GM23338 (cell line): ENCODE results near the gene MYBPC2.

Source experiments
- CREB1 ChIP-seq: fragments of 250-450 bp; sonication (Bioruptor Pico); IDR thresholded peaks from 2 replicates; pipeline ENCODE4 v1.5.0; 2020; ENCODE audit warnings: low read depth, mild to moderate bottlenecking, moderate library complexity
- EZH2 ChIP-seq: fragments of 200-600 bp; sonication (generic); IDR thresholded peaks from one replicate; pipeline ENCODE4 v1.8.0; 2017; ENCODE audit warnings: antibody characterized with exemption, mild to moderate bottlenecking, low read depth; ENCODE audit not compliant: unreplicated experiment
- EZH2phosphoT487 ChIP-seq: fragments of 200-600 bp; sonication (generic); IDR thresholded peaks from one replicate; pipeline ENCODE4 v1.8.1; 2018; ENCODE audit warnings: antibody characterized with exemption; ENCODE audit not compliant: unreplicated experiment
- JUNB ChIP-seq: IDR thresholded peaks from one replicate; pipeline ENCODE4 v1.6.1; 2016; ENCODE audit warnings: antibody characterized with exemption; ENCODE audit not compliant: unreplicated experiment
- POLR2AphosphoS5 ChIP-seq: IDR thresholded peaks from 2 replicates; pipeline ENCODE4 v1.6.1; 2016; ENCODE audit warnings: antibody characterized with exemption, low read depth
- ZNF331 ChIP-seq: fragments of 250-450 bp; sonication (Bioruptor Pico); IDR thresholded peaks from 2 replicates; pipeline ENCODE4 v1.5.0; 2020; ENCODE audit warnings: low read depth, mild to moderate bottlenecking, moderate library complexity
- TF ChIP-seq, protein P1 (sequence below), 2 experiments: fragments of 200-600 bp in 1 of 2; sonication (generic) in 1 of 2; conservative IDR thresholded peaks; 2 replicates each; pipeline versions ENCODE4 v1.5.1 to v1.6.1; 2016 to 2017; ENCODE audit warnings: antibody characterized with exemption in 2 of 2, low read depth in 2 of 2, mild to moderate bottlenecking in 2 of 2, moderate library complexity in 1 of 2
- TF ChIP-seq, protein P2 (sequence below): IDR thresholded peaks from one replicate; pipeline ENCODE4 v1.6.1; 2018; ENCODE audit warnings: antibody characterized with exemption; ENCODE audit not compliant: unreplicated experiment
- TF ChIP-seq, protein P3 (sequence below): IDR thresholded peaks from 2 replicates; pipeline ENCODE4 v1.6.1; 2016; ENCODE audit warnings: antibody characterized with exemption

DNA sequence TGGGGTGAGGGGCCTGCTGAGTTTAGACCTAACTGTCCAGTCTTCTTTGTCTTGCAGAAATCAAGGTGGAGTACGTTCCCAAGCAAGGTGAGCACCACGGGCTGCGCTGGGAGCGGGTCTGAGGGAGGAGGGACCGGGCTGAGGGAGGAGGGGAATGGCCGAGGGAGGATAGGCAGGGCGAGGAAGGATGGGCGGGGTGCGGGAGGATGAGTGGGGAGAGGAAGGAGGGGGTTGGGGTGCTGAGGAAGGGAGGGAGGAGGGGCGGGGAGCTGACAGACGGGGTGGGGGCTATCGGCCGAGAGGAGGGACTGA is 18.5 kb downstream of the MYBPC2 start:
- TF ChIP-seq EZH2 (no peak), EZH2phosphoT487 (no peak), POLR2AphosphoS5 (no peak), ZNF331 (CRISPR knock-in tag) (no peak), CREB1 (no peak), JUNB (no peak)
- TF ChIP-seq, protein P1, sequence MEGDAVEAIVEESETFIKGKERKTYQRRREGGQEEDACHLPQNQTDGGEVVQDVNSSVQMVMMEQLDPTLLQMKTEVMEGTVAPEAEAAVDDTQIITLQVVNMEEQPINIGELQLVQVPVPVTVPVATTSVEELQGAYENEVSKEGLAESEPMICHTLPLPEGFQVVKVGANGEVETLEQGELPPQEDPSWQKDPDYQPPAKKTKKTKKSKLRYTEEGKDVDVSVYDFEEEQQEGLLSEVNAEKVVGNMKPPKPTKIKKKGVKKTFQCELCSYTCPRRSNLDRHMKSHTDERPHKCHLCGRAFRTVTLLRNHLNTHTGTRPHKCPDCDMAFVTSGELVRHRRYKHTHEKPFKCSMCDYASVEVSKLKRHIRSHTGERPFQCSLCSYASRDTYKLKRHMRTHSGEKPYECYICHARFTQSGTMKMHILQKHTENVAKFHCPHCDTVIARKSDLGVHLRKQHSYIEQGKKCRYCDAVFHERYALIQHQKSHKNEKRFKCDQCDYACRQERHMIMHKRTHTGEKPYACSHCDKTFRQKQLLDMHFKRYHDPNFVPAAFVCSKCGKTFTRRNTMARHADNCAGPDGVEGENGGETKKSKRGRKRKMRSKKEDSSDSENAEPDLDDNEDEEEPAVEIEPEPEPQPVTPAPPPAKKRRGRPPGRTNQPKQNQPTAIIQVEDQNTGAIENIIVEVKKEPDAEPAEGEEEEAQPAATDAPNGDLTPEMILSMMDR (conservative IDR thresholded peaks at IDR 0.05; ENCODE audit: low read depth in 2 of 2) = no peak
- TF ChIP-seq, protein P2, sequence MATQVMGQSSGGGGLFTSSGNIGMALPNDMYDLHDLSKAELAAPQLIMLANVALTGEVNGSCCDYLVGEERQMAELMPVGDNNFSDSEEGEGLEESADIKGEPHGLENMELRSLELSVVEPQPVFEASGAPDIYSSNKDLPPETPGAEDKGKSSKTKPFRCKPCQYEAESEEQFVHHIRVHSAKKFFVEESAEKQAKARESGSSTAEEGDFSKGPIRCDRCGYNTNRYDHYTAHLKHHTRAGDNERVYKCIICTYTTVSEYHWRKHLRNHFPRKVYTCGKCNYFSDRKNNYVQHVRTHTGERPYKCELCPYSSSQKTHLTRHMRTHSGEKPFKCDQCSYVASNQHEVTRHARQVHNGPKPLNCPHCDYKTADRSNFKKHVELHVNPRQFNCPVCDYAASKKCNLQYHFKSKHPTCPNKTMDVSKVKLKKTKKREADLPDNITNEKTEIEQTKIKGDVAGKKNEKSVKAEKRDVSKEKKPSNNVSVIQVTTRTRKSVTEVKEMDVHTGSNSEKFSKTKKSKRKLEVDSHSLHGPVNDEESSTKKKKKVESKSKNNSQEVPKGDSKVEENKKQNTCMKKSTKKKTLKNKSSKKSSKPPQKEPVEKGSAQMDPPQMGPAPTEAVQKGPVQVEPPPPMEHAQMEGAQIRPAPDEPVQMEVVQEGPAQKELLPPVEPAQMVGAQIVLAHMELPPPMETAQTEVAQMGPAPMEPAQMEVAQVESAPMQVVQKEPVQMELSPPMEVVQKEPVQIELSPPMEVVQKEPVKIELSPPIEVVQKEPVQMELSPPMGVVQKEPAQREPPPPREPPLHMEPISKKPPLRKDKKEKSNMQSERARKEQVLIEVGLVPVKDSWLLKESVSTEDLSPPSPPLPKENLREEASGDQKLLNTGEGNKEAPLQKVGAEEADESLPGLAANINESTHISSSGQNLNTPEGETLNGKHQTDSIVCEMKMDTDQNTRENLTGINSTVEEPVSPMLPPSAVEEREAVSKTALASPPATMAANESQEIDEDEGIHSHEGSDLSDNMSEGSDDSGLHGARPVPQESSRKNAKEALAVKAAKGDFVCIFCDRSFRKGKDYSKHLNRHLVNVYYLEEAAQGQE = no peak
- TF ChIP-seq, protein P3, sequence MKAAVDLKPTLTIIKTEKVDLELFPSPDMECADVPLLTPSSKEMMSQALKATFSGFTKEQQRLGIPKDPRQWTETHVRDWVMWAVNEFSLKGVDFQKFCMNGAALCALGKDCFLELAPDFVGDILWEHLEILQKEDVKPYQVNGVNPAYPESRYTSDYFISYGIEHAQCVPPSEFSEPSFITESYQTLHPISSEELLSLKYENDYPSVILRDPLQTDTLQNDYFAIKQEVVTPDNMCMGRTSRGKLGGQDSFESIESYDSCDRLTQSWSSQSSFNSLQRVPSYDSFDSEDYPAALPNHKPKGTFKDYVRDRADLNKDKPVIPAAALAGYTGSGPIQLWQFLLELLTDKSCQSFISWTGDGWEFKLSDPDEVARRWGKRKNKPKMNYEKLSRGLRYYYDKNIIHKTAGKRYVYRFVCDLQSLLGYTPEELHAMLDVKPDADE = no peak
